GM19468 (cell line): Measurements from ENCODE around the gene CYB561D1.
"Not testable (repeated sequence)": the region's sequence is repeated elsewhere in the genome, so short reads cannot be mapped to it uniquely, and the experiment has no call there.

Source experiments
- ATAC-seq: cut with Tn5 transposase; IDR thresholded peaks from one replicate; pipeline ENCODE4 v1.9.1; 2021; ENCODE audit warnings: mild to moderate bottlenecking, moderate library complexity, moderate number of reproducible peaks; ENCODE audit not compliant: unreplicated experiment; ENCODE audit errors: extremely low read depth

Gene CYB561D1

GRCh38 chr1:109493805-109494539 is at the start of gene CYB561D1:
Gene CYB561D1, plus strand, starts transcription at chr1:109494094. Its CDS starts 46 bp downstream, at chr1:109494140.
- peak; percentile 78 for ATAC-seq

GRCh38 chr1:109444346-109444745 is 49.5 kb upstream of the CYB561D1 start:
- no peak for ATAC-seq

- ATAC-seq = not testable (repeated sequence)
These were observed 47.8 kb upstream of the CYB561D1 start for GRCh38 chr1:109445949-109446695.

GRCh38 chr1:109447524-109447923 is 46.4 kb upstream of the CYB561D1 start:
- ATAC-seq = no peak

GRCh38 chr1:109454497-109455133 is 39.3 kb upstream of the CYB561D1 start:
- ATAC-seq = no peak

GRCh38 chr1:109457819-109458218 is 36.1 kb upstream of the CYB561D1 start:
- ATAC-seq = no peak

GRCh38 chr1:109466125-109466451 is 27.8 kb upstream of the CYB561D1 start:
- ATAC-seq = no peak

- ATAC-seq = no peak
These were observed 27.2 kb upstream of the CYB561D1 start, which contains the start of gene SYPL2 for GRCh38 chr1:109466452-109467300. Gene SYPL2, plus strand, starts transcription at chr1:109466546. Its CDS starts 298 bp downstream, at chr1:109466844.

GRCh38 chr1:109467301-109467777 is 26.6 kb upstream of the CYB561D1 start:
- no peak for ATAC-seq

- no peak for ATAC-seq
These were observed 25.8 kb upstream of the CYB561D1 start for GRCh38 chr1:109468061-109468460.

GRCh38 chr1:109468903-109469302 is 25.0 kb upstream of the CYB561D1 start:
- no peak for ATAC-seq

- no peak for ATAC-seq
These were observed 23.6 kb upstream of the CYB561D1 start for GRCh38 chr1:109470245-109470644.

GRCh38 chr1:109472779-109473178 is 21.1 kb upstream of the CYB561D1 start:
- no peak for ATAC-seq

GRCh38 chr1:109473284-109474057 is 20.4 kb upstream of the CYB561D1 start:
- not testable (repeated sequence) for ATAC-seq

GRCh38 chr1:109474697-109475096 is 19.2 kb upstream of the CYB561D1 start:
- no peak for ATAC-seq

GRCh38 chr1:109475261-109475660 is 18.6 kb upstream of the CYB561D1 start:
- ATAC-seq = no peak

- no peak for ATAC-seq
These were observed 17.1 kb upstream of the CYB561D1 start for GRCh38 chr1:109476825-109477224.

- no peak for ATAC-seq
These were observed 16.1 kb upstream of the CYB561D1 start for GRCh38 chr1:109477821-109478220.

GRCh38 chr1:109478806-109479205 is 15.1 kb upstream of the CYB561D1 start:
- no peak for ATAC-seq
